HG02763 (cell line): ENCODE data around the gene C16orf96.

Experiments used
- ATAC-seq: cut with Tn5 transposase; IDR thresholded peaks from one replicate; pipeline ENCODE4 v1.9.1; 2021; ENCODE audit warnings: mild to moderate bottlenecking, moderate library complexity; ENCODE audit not compliant: unreplicated experiment

Gene C16orf96

DNA sequence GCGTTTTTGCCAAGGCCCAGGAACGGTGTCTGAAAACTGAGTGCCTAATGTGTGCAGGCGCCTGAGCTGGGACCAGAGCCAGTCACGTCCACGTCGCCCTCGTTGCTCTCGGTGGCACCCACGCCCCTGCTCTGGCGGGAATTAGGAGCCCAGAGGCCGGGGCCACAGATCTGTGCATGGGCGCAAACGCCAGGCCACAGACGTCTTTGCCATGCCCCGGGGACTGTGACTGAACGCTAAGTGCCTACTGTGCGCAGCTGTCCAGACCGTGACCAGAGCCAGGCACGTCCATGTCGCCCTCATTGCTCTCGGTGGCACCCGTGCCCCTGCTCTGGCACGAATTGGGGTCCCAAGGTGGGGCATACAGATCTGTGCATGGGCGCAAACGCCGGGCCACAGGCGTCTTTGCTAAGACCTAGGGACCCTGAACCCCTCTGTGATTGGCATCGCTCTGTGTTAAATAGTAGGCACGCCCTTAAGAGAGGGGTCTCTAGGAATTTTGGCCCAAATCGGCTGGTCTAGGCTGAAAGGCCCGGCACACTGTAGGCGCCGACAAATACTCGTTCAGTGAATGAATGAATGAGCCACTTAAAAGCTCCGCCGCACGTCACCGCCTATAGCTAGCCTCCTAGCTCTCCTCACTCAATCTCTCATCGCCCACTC, 59.4 kb downstream of the C16orf96 start:
- no peak for ATAC-seq

DNA sequence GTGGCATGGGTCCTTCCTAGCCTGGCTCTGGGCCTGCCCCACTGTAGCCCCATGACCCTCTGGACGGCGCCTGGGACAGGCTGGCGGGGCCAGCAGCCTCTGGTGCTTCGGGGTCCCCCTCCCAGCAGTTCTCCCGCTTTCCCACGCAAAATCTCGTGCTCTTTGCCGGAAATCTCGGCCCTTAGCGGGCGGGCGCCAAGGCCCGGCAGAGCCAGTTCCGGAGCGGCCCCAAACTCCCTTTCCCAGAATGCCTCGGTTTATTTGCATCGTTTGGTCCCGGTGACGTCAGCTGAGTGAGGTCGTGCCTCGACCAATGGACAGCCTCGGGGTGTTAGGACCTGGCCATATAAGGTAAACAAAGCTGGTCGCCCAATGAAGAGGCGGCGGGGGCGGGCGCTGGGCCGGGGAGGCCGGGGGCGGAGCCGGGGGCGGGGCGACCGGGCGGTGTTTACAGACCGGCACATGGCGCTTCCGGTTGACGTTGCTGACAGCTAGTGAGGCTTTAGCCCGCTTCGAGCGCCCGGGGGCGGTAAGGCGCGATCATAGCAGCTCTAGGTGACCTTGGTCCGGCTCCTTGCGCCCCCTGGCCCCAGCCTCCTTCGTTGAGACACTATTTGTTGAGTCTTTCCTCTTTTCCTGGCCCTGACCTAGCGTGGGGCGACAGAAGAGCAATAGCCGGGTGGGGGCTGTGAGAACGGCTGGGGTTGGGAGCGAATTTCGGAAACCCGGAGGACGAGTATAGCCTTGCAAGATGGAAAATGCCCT, 60.1 kb downstream of the C16orf96 start:
- ATAC-seq, result peak; percentile 76

DNA sequence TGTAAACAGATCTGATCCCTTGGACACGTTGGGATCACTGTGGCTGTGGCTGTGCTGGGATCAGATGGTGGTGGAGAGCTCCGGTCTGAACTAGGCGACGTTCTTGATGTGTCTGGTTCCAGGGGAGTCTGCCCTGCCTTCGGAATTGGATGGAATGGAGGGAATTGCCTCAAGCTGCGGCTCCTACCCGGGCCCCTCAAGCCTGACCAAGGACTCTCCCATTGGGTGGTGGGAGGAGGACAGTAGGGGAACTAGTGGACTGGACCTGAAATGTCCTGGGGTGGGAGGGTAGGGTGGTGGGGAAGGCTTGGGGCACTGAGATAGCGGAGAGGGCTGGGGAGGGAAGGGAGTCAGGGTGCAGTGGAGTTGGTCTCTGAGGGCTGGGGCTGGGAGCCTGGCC, 61.7 kb downstream of the C16orf96 start:
- no peak for ATAC-seq

DNA sequence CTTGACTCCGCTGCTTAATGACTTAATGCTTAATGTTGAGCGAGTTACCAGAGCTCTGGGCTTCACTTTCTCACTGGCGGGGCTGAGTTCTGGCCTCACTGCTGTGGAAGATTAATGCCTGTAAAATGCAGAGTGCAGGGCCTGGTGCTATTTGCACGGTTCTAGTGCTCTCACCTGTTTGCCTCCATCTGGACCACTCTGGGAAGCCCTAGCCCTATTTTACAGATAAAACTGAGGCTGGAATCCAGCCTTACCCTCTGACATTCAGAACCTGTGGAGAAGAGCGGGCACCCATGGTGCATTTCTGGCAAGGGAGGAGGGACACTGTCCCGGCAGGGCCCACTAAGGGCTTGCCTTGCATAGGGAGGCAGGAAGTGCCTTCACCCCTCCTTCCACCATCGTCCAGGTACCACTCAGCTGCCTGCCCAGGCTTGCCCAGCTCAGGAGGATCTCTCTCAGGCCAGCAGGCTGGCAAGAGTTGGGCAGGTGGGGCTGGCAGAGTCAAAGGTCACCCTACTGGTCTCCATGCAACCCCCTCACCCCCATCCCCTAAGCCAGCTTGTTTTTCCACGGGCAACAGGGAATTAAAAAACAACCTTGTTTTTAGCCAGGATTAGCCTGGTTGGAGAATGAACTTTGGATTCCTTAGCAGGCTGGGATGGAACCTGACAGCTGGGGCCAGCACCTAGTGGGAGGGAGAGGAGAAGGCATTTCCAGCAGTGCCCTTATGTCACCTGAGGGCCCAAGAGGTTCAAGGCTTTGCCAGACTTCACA, 62.7 kb downstream of the C16orf96 start:
- ATAC-seq, result no peak

DNA sequence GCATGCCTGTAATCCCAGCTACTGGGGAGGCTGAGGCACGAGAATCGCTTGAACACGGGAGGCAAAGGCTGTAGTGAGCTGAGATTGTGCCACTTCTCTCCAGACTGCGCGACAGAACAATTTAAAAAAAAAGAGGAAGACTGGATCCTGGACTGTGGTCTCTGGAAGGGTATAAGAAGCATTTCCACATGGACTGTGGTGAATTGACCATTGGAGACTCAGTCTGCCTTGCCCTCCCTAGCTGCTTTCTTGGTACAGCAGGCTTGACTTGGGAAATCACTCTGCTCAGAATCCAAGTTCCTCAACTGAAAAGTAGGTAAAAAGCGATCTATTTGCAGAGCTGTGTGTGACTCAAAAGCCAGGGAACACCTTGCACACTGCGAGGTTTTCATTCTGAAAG, 67.5 kb downstream of the C16orf96 start:
- no peak for ATAC-seq

DNA sequence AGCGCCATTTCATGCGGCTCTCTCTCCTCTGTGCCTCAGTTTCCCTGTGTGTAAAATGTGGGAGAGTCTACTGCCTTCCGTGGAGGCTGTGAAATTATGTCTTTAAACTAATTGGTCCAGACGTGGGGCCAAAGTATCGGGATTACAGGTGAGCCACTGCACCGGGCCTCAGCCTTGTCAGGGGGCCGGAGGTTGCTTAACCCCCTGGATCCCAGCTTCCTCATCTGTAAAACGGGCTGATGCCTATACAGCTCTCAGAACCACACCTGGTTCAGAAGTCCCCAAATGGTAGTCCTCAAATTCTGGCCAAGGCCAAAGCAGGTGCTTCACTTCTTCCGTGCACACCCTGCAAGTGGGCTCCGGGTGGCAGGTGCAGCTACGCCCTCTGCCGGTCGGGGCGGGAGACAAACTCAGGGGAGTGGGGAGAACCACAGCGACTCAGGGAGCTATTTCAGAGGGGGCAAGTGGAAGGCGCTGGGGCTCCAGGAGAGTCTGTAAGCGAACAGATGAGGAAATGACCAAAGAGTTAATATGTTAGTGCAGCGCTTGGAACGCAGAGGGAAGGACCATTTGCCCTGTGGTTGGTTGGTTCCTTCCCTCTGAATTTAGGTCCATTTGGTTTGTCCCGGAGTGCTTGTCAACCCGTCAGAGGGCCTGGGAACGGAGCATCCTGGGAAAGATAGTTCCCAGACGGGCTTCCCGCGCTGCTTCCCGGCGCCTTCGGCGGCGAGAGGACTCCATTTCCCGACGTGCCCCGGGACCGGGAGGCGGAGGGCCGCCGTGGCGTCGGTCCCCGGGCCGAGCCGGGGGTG, 68.1 kb downstream of the C16orf96 start, which contains the start of gene MGRN1:
Gene MGRN1 (plus strand): TSS at position 812 of the 812 bp plus-strand sequence. CDS start 135 bp downstream, outside the sequence.
- ATAC-seq, result peak; percentile 72

- peak; percentile 49 for ATAC-seq
Observed at GRCh38 chr16:4624827-4625559, 68.9 kb downstream of the C16orf96 start.

GRCh38 chr16:4625560-4626159, 69.5 kb downstream of the C16orf96 start:
- no peak for ATAC-seq

DNA sequence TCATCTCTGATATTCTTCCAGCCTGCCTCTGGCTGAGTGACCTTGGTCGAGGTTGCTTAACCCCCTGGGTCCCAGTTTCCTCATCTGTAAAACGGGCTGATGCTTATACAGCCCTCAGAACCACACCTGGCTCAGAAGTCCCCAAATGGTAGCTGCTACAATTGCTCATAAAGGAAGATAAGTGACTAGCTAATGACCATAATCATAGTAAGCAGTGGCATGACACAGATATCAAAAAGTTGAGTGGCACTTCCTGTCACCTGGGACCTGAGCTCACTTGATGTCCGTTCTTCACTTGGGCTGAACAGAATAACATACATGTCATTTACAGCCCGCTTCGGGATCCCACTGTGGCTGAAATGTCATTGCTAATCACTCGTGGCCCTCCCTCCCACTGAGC, 70.3 kb downstream of the C16orf96 start:
- no peak for ATAC-seq

- no peak for ATAC-seq
Observed at GRCh38 chr16:4628283-4628682, 72.1 kb downstream of the C16orf96 start.

- no peak for ATAC-seq
Observed at GRCh38 chr16:4631444-4631843, 75.3 kb downstream of the C16orf96 start.

DNA sequence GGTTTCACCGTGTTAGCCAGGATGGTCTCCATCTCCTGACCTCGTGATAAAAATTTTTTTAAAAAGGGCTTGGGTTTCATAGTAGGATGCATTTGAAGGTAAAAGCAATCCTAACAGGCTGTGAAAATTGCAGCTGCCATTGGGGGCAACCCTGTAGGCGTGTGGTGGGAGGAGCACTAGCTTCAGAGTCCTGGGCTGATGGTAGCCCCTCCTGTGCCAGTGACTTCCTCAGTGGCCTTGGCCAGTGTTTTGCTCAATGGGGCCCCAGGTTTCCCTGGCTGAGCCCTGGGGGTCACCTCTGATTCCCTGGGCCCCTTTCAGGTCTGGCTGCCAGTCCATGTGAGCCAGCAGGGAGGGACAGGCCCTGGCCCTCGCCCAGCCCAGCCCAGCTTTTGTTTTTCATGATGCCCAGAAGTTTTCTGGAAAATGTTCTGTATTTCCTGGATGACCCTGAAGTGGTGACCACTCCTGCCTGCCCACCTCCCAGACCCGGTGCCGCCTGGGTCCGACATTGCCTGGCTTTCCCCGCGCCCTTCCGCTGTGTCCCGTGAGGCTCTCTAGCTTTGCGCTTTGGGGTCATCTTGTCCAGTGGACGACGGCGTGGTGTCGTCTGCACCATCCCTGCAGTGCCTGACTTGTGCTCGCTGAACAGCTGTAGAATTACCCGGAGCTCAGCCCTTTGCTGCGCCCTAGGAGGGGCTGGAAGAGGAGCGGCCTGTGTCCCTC, 77.9 kb downstream of the C16orf96 start:
- no peak for ATAC-seq

DNA sequence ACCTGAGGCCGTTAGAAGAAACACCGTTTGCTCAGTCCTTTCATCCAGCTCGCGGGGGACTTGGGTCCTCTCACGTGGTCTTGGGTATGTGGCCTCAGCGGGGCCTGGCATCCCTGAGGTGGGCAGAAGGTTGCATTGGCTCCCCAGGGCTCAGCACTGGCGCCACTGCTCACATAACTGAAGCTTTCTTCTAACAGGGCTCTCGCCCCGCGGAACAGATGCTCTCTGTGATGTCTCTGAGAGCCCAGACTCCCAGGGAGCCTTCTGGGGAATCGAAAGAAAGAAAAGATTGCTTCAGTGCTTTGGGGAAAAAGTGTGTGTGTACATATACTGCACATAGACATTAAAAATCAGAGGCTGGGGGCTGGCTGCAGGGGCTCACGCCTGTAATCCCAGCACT, 78.6 kb downstream of the C16orf96 start:
- no peak for ATAC-seq

DNA sequence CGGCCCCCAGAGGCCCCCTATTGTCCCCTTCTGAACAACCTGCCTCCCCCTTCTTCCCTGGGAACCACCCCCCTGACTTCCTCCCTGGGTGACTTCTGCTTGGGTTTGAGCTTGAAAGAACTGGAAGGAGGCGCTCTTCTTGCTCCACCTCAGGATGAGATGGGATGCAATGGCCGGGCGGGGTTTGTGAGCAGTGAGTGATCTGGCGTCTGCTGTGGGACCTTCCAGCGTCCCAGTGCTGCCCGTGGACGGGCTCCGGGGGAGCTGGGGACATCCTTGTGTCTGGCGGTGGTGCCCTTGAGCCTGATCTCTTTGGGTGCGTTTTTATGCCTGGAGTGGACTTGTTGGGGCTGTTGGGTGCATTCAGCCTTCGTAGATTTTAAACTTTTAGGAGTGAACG, 80.1 kb downstream of the C16orf96 start:
- no peak for ATAC-seq

DNA sequence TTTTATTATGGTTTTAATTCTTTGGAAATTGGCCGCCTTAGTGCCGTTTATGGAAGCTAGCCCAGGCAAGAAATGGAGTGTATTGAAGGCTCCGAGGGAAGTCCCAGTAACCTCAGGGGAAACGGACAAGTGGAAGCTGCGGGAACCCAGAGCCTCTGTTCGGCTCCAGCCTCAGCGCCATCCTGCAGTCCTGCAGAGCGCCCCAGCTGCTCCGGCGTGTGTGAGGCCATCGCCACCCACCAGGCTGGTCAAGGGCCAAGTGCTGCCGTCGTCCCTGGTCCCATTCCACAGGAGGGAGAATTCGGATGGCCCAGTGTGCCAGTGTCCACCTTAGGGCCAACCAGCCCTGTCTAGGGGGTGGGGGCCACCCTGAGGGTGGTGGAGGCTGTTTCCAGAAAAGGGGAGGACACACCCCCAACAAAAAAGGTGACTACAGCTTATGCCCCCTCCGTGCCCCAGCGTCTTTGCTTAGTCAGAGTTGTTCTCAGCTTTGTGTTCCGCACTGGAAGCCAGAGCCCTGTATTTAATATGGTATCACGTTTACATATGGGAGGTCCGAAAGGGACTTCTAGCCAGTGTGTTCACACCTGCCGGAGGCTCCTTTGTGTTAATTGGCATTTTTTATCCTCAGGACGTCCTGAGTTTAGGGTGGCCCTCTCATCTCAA, 81.5 kb downstream of the C16orf96 start:
- no peak for ATAC-seq

- no peak for ATAC-seq
Observed at GRCh38 chr16:4639899-4640509, 83.9 kb downstream of the C16orf96 start.

DNA sequence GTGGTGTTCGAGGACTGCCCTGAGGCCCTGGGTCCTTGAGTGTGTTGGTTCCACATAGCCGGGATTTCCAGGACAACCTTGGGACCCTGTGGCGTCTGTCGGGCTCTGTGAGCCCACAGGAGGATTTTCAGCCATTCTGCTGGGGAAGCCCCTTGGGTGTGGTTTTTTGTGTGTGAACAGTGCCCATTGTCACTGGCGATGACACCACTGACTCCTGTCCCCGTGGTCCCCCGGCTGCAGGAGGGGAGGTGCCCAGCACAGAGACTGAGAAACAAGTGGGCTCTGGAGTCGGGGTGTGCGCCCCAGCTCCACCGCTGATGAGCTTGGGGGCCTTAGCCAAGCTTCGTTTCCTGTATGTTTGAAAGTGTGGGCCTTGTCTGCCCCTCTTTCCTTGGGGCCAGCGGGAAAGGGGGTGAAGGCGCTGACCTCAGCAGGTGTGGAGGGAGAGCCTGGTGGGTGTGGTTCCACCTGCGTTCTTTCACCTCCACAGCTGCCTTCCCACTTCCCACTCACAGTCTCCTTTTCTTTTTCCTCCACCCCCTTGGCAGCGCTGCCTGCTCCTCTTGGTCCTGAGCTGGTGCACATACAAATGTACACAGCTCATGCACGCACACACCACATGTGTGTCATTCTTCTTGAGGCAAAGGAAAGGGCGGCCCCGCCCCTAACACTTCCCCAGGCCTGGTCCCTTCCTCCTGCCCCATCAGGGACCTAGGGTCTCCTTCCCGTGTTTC, 84.6 kb downstream of the C16orf96 start:
- ATAC-seq, result no peak
